ENCODE results near the gene NR1H2. TPM values are rescaled to one million over a fixed set of nuclear protein-coding genes. Genes with fewer than 3 reads are reported as not detected.
A peak's percentile ranks its signal among the peaks of the same experiment; 100 is the strongest.

Gene NR1H2
- total RNA-seq, 6 experiments from 2014 or later, result 66.6 to 76.0 (median 70.1) TPM

GRCh38 chr19:50418176-50419021 lies 42.1 kb downstream of the NR1H2 start, which contains the start of gene SPIB:
Gene SPIB, plus strand, starts transcription at chr19:50418938. Its CDS starts 25 bp downstream, at chr19:50418963.
- no peak for TF ChIP-seq CTCF (IDR thresholded peaks at IDR 0.05)
- Mint-ChIP-seq H3K27me3 (ENCODE audit: insufficient read depth) (peaks cover 6% of the 10 kb centered on the region), H3K36me3 (ENCODE audit: low read depth) (no peaks in the 10 kb centered on the region), H3K4me3 (peak within 1 kb of the TSS; percentile 42; the same call in 1 of the 2 replicates), H3K9me3 (no peaks in the 10 kb centered on the region), H3K4me1 (ENCODE audit: low read depth) (peaks cover 6% of the 10 kb centered on the region), H3K27ac (no peak within 1 kb of the TSS)
- DNase-seq, result no peak

GRCh38 chr19:50419022-50419579 lies 42.8 kb downstream of the NR1H2 start:
- no peak for TF ChIP-seq CTCF (IDR thresholded peaks at IDR 0.05)
- peaks cover 6% of the 10 kb centered on the region for H3K4me1 Mint-ChIP-seq (ENCODE audit: low read depth)
- H3K4me3 Mint-ChIP-seq, result peak overlapping the region; percentile 42; the same call in 1 of the 2 replicates
- no peak for DNase-seq
- H3K27me3 Mint-ChIP-seq (ENCODE audit: insufficient read depth), result peaks cover 4% of the 10 kb centered on the region
- H3K9me3 Mint-ChIP-seq, result no peaks in the 10 kb centered on the region
- H3K36me3 Mint-ChIP-seq (ENCODE audit: low read depth), result no peaks in the 10 kb centered on the region
- H3K27ac Mint-ChIP-seq, result no peak overlapping the region

- Mint-ChIP-seq H3K4me1 (ENCODE audit: low read depth) (peaks cover 6% of the 10 kb centered on the region), H3K9me3 (no peaks in the 10 kb centered on the region), H3K27me3 (ENCODE audit: insufficient read depth) (peaks cover 4% of the 10 kb centered on the region), H3K27ac (no peak overlapping the region), H3K36me3 (ENCODE audit: low read depth) (no peaks in the 10 kb centered on the region), H3K4me3 (no peak overlapping the region)
- no peak for DNase-seq
- TF ChIP-seq CTCF (IDR thresholded peaks at IDR 0.05), result no peak
These were observed 43.4 kb downstream of the NR1H2 start for GRCh38 chr19:50419580-50420035.

GRCh38 chr19:50420127-50420526 lies 43.9 kb downstream of the NR1H2 start:
- Mint-ChIP-seq H3K4me3 (no peak overlapping the region), H3K36me3 (ENCODE audit: low read depth) (no peaks in the 10 kb centered on the region), H3K9me3 (no peaks in the 10 kb centered on the region), H3K4me1 (ENCODE audit: low read depth) (peaks cover 6% of the 10 kb centered on the region), H3K27ac (no peak overlapping the region), H3K27me3 (ENCODE audit: insufficient read depth) (peaks cover 4% of the 10 kb centered on the region)
- TF ChIP-seq CTCF (IDR thresholded peaks at IDR 0.05), result no peak
- no peak for DNase-seq

GRCh38 chr19:50420808-50421207 lies 44.6 kb downstream of the NR1H2 start:
- peaks cover 6% of the 10 kb centered on the region for H3K4me1 Mint-ChIP-seq (ENCODE audit: low read depth)
- no peak for TF ChIP-seq CTCF (IDR thresholded peaks at IDR 0.05)
- H3K4me3 Mint-ChIP-seq, result no peak overlapping the region
- H3K36me3 Mint-ChIP-seq (ENCODE audit: low read depth), result no peaks in the 10 kb centered on the region
- no peak overlapping the region for H3K27ac Mint-ChIP-seq
- DNase-seq, result no peak
- no peaks in the 10 kb centered on the region for H3K9me3 Mint-ChIP-seq
- H3K27me3 Mint-ChIP-seq (ENCODE audit: insufficient read depth), result peaks cover 4% of the 10 kb centered on the region

Data from HFFc6 (cell line).